IPS DF 4.7 (cell line): Measurements from ENCODE around the gene SNRPB.

Experiments
- DNase-seq: peaks from one replicate; pipeline ENCODE4 v3.0.0-alpha.2; 2013; ENCODE audit warnings: low spot score; ENCODE audit errors: extremely low read depth

The SNRPB gene

GRCh38 chr20:2475850-2476741, 5.5 kb upstream of the SNRPB start:
- DNase-seq, result no peak

- DNase-seq, result no peak
These were observed 2.9 kb upstream of the SNRPB start for GRCh38 chr20:2473516-2473915.

- no peak for DNase-seq
These were observed 582 bp downstream of the SNRPB start for GRCh38 chr20:2469991-2470422.

- DNase-seq, result no peak
These were observed 1.8 kb downstream of the SNRPB start for GRCh38 chr20:2468581-2469407.

GRCh38 chr20:2467412-2467811, 3.2 kb downstream of the SNRPB start:
- no peak for DNase-seq

- DNase-seq, result no peak
These were observed 5.5 kb downstream of the SNRPB start for GRCh38 chr20:2465100-2465499.

- no peak for DNase-seq
These were observed 6.8 kb downstream of the SNRPB start for GRCh38 chr20:2463616-2464365.

- DNase-seq, result no peak
These were observed 8.1 kb downstream of the SNRPB start for GRCh38 chr20:2462484-2462883.

- DNase-seq, result no peak
These were observed 9.7 kb downstream of the SNRPB start for GRCh38 chr20:2460752-2461424.

- no peak for DNase-seq
These were observed 10.4 kb downstream of the SNRPB start for GRCh38 chr20:2459981-2460751.

GRCh38 chr20:2458919-2459499, 11.6 kb downstream of the SNRPB start:
- no peak for DNase-seq

- DNase-seq, result no peak
These were observed 14.7 kb downstream of the SNRPB start for GRCh38 chr20:2455771-2456497.

- no peak for DNase-seq
These were observed 16.8 kb downstream of the SNRPB start for GRCh38 chr20:2453792-2454191.

GRCh38 chr20:2451939-2452732, 18.5 kb downstream of the SNRPB start:
- no peak for DNase-seq

GRCh38 chr20:2451422-2451821, 19.2 kb downstream of the SNRPB start:
- no peak for DNase-seq

- DNase-seq, result no peak
These were observed 21.2 kb downstream of the SNRPB start for GRCh38 chr20:2449386-2449785.

- DNase-seq, result no peak
These were observed 23.7 kb downstream of the SNRPB start for GRCh38 chr20:2446845-2447244.

- no peak for DNase-seq
These were observed 39.4 kb downstream of the SNRPB start for GRCh38 chr20:2431185-2431584.
